AG09309 (cell line): Measurements from ENCODE around the gene CORO7.

ENCODE experiments used
- DNase-seq: peaks from one replicate; pipeline ENCODE4 v3.0.0-alpha.2; 2010; ENCODE audit warnings: low read depth
- H3K4me3 ChIP-seq: 2 replicates; pipeline ENCODE4 v1.5.1; 2011; ENCODE audit warnings: mild to moderate bottlenecking, low read depth, low read length, moderate library complexity; ENCODE audit not compliant: control insufficient read depth
- CTCF ChIP-seq: IDR thresholded peaks from 2 replicates; pipeline ENCODE4 v1.5.1; 2011; ENCODE audit warnings: mild to moderate bottlenecking, low read depth, low read length, inconsistent platforms; ENCODE audit not compliant: insufficient read depth, control insufficient read depth; ENCODE audit errors: missing control alignments

CORO7 gene

GRCh38 chr16:4351880-4352279 is 64.5 kb downstream of the CORO7 start:
- DNase-seq, result no peak
- TF ChIP-seq CTCF, result no peak
- H3K4me3 ChIP-seq, result no peak overlapping the region

- TF ChIP-seq CTCF, result no peak
Observed at GRCh38 chr16:4350787-4351659, 65.4 kb downstream of the CORO7 start, which contains the start of gene PAM16. TSS of gene PAM16 (minus strand) at chr16:4351321. CDS start at chr16:4351234, 87 bp downstream.

GRCh38 chr16:4350365-4350786 is 66.0 kb downstream of the CORO7 start:
- DNase-seq, result no peak
- peak overlapping the region; percentile 54 for H3K4me3 ChIP-seq
- no peak for TF ChIP-seq CTCF

More at GRCh38 chr16:4350787-4351659, 65.4 kb downstream of the CORO7 start, which contains the start of gene PAM16:
- DNase-seq, result no peak
- H3K4me3 ChIP-seq, result peak within 1 kb of the TSS; percentile 54

GRCh38 chr16:4349332-4349731 is 67.1 kb downstream of the CORO7 start:
- no peak for DNase-seq
- no peak for TF ChIP-seq CTCF
- no peak overlapping the region for H3K4me3 ChIP-seq

GRCh38 chr16:4347765-4348509 is 68.5 kb downstream of the CORO7 start:
- TF ChIP-seq CTCF, result no peak
- H3K4me3 ChIP-seq, result no peak overlapping the region
- DNase-seq, result no peak

- DNase-seq, result no peak
- TF ChIP-seq CTCF, result no peak
- H3K4me3 ChIP-seq, result no peak overlapping the region
Observed at GRCh38 chr16:4347010-4347409, 69.4 kb downstream of the CORO7 start.
